ENCODE measurements around the gene TMEM108.
A peak's percentile ranks its signal among the peaks of the same experiment; 100 is the strongest.
"Not testable (repeated sequence)": the region's sequence is repeated elsewhere in the genome, so short reads cannot be mapped to it uniquely, and the experiment has no call there.

TMEM108 gene

GRCh38 chr3:133038089-133038730 is at the start of gene TMEM108:
Gene TMEM108 (plus strand): TSS chr3:133038391.
- peak; percentile 59 for DNase-seq

- DNase-seq, result no peak
These were observed 42.2 kb upstream of the TMEM108 start for GRCh38 chr3:132995971-132996370.

- no peak for DNase-seq
These were observed 40.6 kb upstream of the TMEM108 start for GRCh38 chr3:132997404-132998185.

GRCh38 chr3:133005032-133005431 is 33.2 kb upstream of the TMEM108 start:
- not testable (repeated sequence) for DNase-seq

GRCh38 chr3:133007601-133008000 is 30.6 kb upstream of the TMEM108 start:
- DNase-seq, result no peak

GRCh38 chr3:133014325-133014724 is 23.9 kb upstream of the TMEM108 start:
- no peak for DNase-seq

GRCh38 chr3:133015573-133015972 is 22.6 kb upstream of the TMEM108 start:
- not testable (repeated sequence) for DNase-seq

- DNase-seq, result no peak
These were observed 21.3 kb upstream of the TMEM108 start for GRCh38 chr3:133016838-133017309.

- no peak for DNase-seq
These were observed 19.3 kb upstream of the TMEM108 start for GRCh38 chr3:133018921-133019320.

GRCh38 chr3:133021206-133021605 is 17.0 kb upstream of the TMEM108 start:
- no peak for DNase-seq

GRCh38 chr3:133023362-133023761 is 14.8 kb upstream of the TMEM108 start:
- no peak for DNase-seq

- no peak for DNase-seq
These were observed 12.6 kb upstream of the TMEM108 start for GRCh38 chr3:133025546-133025945.

GRCh38 chr3:133032301-133032700 is 5.9 kb upstream of the TMEM108 start:
- no peak for DNase-seq

- DNase-seq, result no peak
These were observed 755 bp upstream of the TMEM108 start for GRCh38 chr3:133037436-133037835.

- DNase-seq, result no peak
These were observed 662 bp downstream of the TMEM108 start for GRCh38 chr3:133038731-133039375.

GRCh38 chr3:133040696-133041523 is 2.7 kb downstream of the TMEM108 start:
- DNase-seq, result no peak

- no peak for DNase-seq
These were observed 3.3 kb downstream of the TMEM108 start for GRCh38 chr3:133041524-133041829.

- no peak for DNase-seq
These were observed 4.6 kb downstream of the TMEM108 start for GRCh38 chr3:133042778-133043177.

GRCh38 chr3:133047980-133048379 is 9.8 kb downstream of the TMEM108 start:
- DNase-seq, result no peak

GRCh38 chr3:133049491-133049890 is 11.3 kb downstream of the TMEM108 start:
- no peak for DNase-seq

GRCh38 chr3:133050891-133051290 is 12.7 kb downstream of the TMEM108 start:
- no peak for DNase-seq

GRCh38 chr3:133053532-133053931 is 15.3 kb downstream of the TMEM108 start:
- no peak for DNase-seq

GRCh38 chr3:133054586-133054985 is 16.4 kb downstream of the TMEM108 start:
- no peak for DNase-seq

Measured in activated CD8-positive, alpha-beta memory T cell treated with anti-CD3 and anti-CD28 coated beads for 24 hours (primary cell).